CD14-positive monocyte (primary cell): ENCODE measurements around the gene TFAM. TPM values are rescaled to one million over a fixed set of nuclear protein-coding genes. Genes with fewer than 3 reads are reported as not detected.

ENCODE experiments used
- DNase-seq, 3 donors: peaks; one replicate each; pipeline ENCODE4 v3.0.0-alpha.2; 2011 to 2022
- H2AFZ ChIP-seq: 2 replicates; pipeline ENCODE4 v1.6.0; 2012; ENCODE audit warnings: mild to moderate bottlenecking, low read depth, low read length, inconsistent platforms; ENCODE audit not compliant: insufficient read depth, poor library complexity, severe bottlenecking
- H3K27ac ChIP-seq, 2 donors: 1 replicate in 1 of 2; 2 replicates in 1 of 2; pipeline ENCODE4 v1.5.1; 2012 to 2013; ENCODE audit warnings: low read length in 2 of 2, control low read depth in 1 of 2, inconsistent platforms in 1 of 2, low read depth in 1 of 2, mild to moderate bottlenecking in 1 of 2
- H3K27me3 ChIP-seq, 2 donors: one replicate each; pipeline versions ENCODE4 v1.6.0 to v1.6.1; 2011 to 2013; ENCODE audit warnings: low read length in 2 of 2; ENCODE audit not compliant: control insufficient read depth in 2 of 2, insufficient read depth in 2 of 2
- H3K36me3 ChIP-seq, 2 donors: replicated peaks in 1 of 2; 1 replicate in 1 of 2; 2 replicates in 1 of 2; pipeline versions ENCODE4 v1.5.1 to v1.6.1; 2012 to 2013; ENCODE audit warnings: low read length in 2 of 2, control low read depth in 1 of 2, inconsistent platforms in 1 of 2, mild to moderate bottlenecking in 1 of 2; ENCODE audit not compliant: insufficient read depth in 2 of 2, control insufficient read depth in 1 of 2
- H3K4me1 ChIP-seq, 2 donors: 1 replicate in 1 of 2; 2 replicates in 1 of 2; pipeline versions ENCODE4 v1.5.1 to v1.6.1; 2012 to 2013; ENCODE audit warnings: low read length in 2 of 2, control low read depth in 1 of 2, inconsistent platforms in 1 of 2, mild to moderate bottlenecking in 1 of 2, moderate library complexity in 1 of 2; ENCODE audit not compliant: insufficient read depth in 2 of 2, control insufficient read depth in 1 of 2
- H3K4me2 ChIP-seq: replicated peaks from 2 replicates; pipeline ENCODE3; 2012; ENCODE audit warnings: low read length, moderate library complexity, mild to moderate bottlenecking; ENCODE audit not compliant: poor library complexity, severe bottlenecking; ENCODE audit errors: extremely low read depth
- H3K4me3 ChIP-seq, 3 experiments: fragments of 200-600 bp in 1 of 3; sonication (generic) in 1 of 3; replicated peaks in 1 of 3; 1 replicate in 2 of 3; 2 replicates in 1 of 3; pipeline ENCODE4 v1.5.1; 2011 to 2013; ENCODE audit warnings: low read length in 3 of 3, mild to moderate bottlenecking in 3 of 3, control low read depth in 2 of 3, low read depth in 2 of 3, inconsistent platforms in 1 of 3, moderate library complexity in 1 of 3
- H3K79me2 ChIP-seq: 2 replicates; pipeline ENCODE4 v1.6.0; 2012; ENCODE audit warnings: mild to moderate bottlenecking, control low read depth, inconsistent platforms, low read length, moderate library complexity; ENCODE audit not compliant: insufficient read depth
- H3K9ac ChIP-seq: 2 replicates; pipeline ENCODE4 v1.6.0; 2017; ENCODE audit warnings: low read length, mild to moderate bottlenecking; ENCODE audit not compliant: insufficient read depth, poor library complexity, severe bottlenecking
- H3K9me3 ChIP-seq, 2 donors: replicated peaks in 1 of 2; 1 replicate in 1 of 2; 2 replicates in 1 of 2; pipeline versions ENCODE4 v1.5.1 to v1.6.1; 2012 to 2013; ENCODE audit warnings: low read length in 2 of 2, control low read depth in 1 of 2; ENCODE audit not compliant: control insufficient read depth in 1 of 2, insufficient read depth in 1 of 2
- H4K20me1 ChIP-seq: 2 replicates; pipeline ENCODE4 v1.6.0; 2012; ENCODE audit warnings: mild to moderate bottlenecking, low read length, control low read depth, moderate library complexity; ENCODE audit not compliant: insufficient read depth
- H3K27ac Mint-ChIP-seq, 7 donors: one replicate each; pipeline ENCODE4 v1.8.0; 2020; ENCODE audit warnings: mild to moderate bottlenecking in 7 of 7, mixed read lengths in 7 of 7, moderate library complexity in 6 of 7, inconsistent platforms in 2 of 7
- H3K27me3 Mint-ChIP-seq, 3 donors: one replicate each; pipeline ENCODE4 v1.8.0; 2021 to 2022; ENCODE audit warnings: low read depth in 3 of 3, mild to moderate bottlenecking in 3 of 3, mixed read lengths in 3 of 3, moderate library complexity in 3 of 3, inconsistent platforms in 1 of 3
- H3K36me3 Mint-ChIP-seq, 2 donors: one replicate each; pipeline ENCODE4 v1.8.0; 2020; ENCODE audit warnings: mixed read lengths in 2 of 2, inconsistent platforms in 1 of 2, mild to moderate bottlenecking in 1 of 2
- H3K4me1 Mint-ChIP-seq: one replicate; pipeline ENCODE4 v1.8.0; 2020; ENCODE audit warnings: mild to moderate bottlenecking, mixed read lengths
- H3K4me3 Mint-ChIP-seq, 2 donors: one replicate each; pipeline ENCODE4 v1.8.0; 2020; ENCODE audit warnings: mild to moderate bottlenecking in 2 of 2, mixed read lengths in 2 of 2, moderate library complexity in 1 of 2
- H3K9me3 Mint-ChIP-seq, 7 donors: one replicate each; pipeline ENCODE4 v1.8.0; 2020 to 2022; ENCODE audit warnings: mixed read lengths in 7 of 7, mild to moderate bottlenecking in 6 of 7, moderate library complexity in 6 of 7, inconsistent platforms in 2 of 7
- CTCF ChIP-seq: fragments of 200-600 bp; IDR thresholded peaks from one replicate; pipeline ENCODE4 v1.8.0; 2022; ENCODE audit warnings: antibody characterized with exemption, mild to moderate bottlenecking
- WGBS: methylation state at CpG from one replicate; pipeline ENCODE4 v1.1.5; 2013; ENCODE audit warnings: missing lambda C conversion rate; ENCODE audit not compliant: insufficient coverage; 5-methylcytosine and 5-hydroxymethylcytosine counted together
- intact Hi-C, 2 donors: fragments of 100-400 bp; cut with micrococcal nuclease; formaldehyde crosslinking; loops; one replicate each; pipeline versions ENCODE4 v1.15.0 to v1.15.1; 2023
- polyA plus RNA-seq, 3 donors: library from polyadenylated mRNA; depleted of rRNA in 1 of 3; unstranded in 2 of 3; stranded (reverse) in 1 of 3; fragments of 300-500 nt in 2 of 3; fragments of >200 nt in 1 of 3; fragmentation: Illumina TruSeq in 2 of 3; gene quantifications; 1 replicate in 2 of 3; 2 replicates in 1 of 3; pipeline ENCODE4 v1.2.3, GENCODE V29; 2012 to 2021

Gene TFAM
- polyA plus RNA-seq, 3 donors: 5.9 to 34.4 (median 33.8) TPM

- H3K36me3 ChIP-seq: no peaks in the 10 kb centered on the region
- no peaks in the 10 kb centered on the region for H3K27me3 Mint-ChIP-seq
- H3K9ac ChIP-seq: peak overlapping the region; percentile 97
- TF ChIP-seq CTCF: no peak
- intact Hi-C loops: loop anchor here in 1 of 2 donors (10.0 kb wide), 1 partner anchor 71 kb away; the partner anchor contains the start of genes CISD1 and IPMK
- peak overlapping the region in 5 of 7 donors; percentile 90 to 99 (median 95) for H3K27ac Mint-ChIP-seq
- H3K9me3 Mint-ChIP-seq: peaks cover 0 to 4% (median 0%) of the 10 kb centered on the region in 7 donors
- H3K27ac ChIP-seq: peak overlapping the region in 1 of 2 donors; percentile 91
- H3K4me3 Mint-ChIP-seq: peak overlapping the region; percentile 97 to 100
- H3K36me3 Mint-ChIP-seq: peaks cover 26% of the 10 kb centered on the region in 2 donors
- no peaks in the 10 kb centered on the region for H3K27me3 ChIP-seq
- peaks cover 65% of the 10 kb centered on the region for H3K79me2 ChIP-seq
- DNase-seq: no peak
- H3K4me1 Mint-ChIP-seq: peaks cover 74% of the 10 kb centered on the region
- H2AFZ ChIP-seq: no peak overlapping the region
- H3K4me2 ChIP-seq: peak overlapping the region; percentile 92
- peak overlapping the region; percentile 65 to 95 (median 93) for H3K4me3 ChIP-seq
- H3K9me3 ChIP-seq: no peaks in the 10 kb centered on the region
- peaks cover 63% of the 10 kb centered on the region for H4K20me1 ChIP-seq
- peaks cover 46 to 72% of the 10 kb centered on the region in 2 donors for H3K4me1 ChIP-seq
- no CpG with 5 or more reads among the region's 4 CpGs for WGBS
Observed at GRCh38 chr10:58336242-58336641, 49.0 kb upstream of the TFAM start.

GRCh38 chr10:58341422-58341821 is 43.8 kb upstream of the TFAM start:
- Mint-ChIP-seq H3K27me3 (no peaks in the 10 kb centered on the region), H3K27ac (no peak overlapping the region), H3K36me3 (peaks cover 34 to 45% of the 10 kb centered on the region in 2 donors), H3K4me1 (peaks cover 59% of the 10 kb centered on the region), H3K9me3 (no peaks in the 10 kb centered on the region), H3K4me3 (no peak overlapping the region)
- H3K79me2 ChIP-seq: peaks cover 100% of the 10 kb centered on the region
- intact Hi-C loops: no loop called here
- no peak overlapping the region for H2AFZ ChIP-seq
- WGBS: no CpG with 5 or more reads among the region's 4 CpGs
- no peak overlapping the region for H3K9ac ChIP-seq
- H3K4me2 ChIP-seq: no peak overlapping the region
- H3K4me1 ChIP-seq: peaks cover 26 to 51% of the 10 kb centered on the region in 2 donors
- no peak overlapping the region for H3K27ac ChIP-seq
- H3K9me3 ChIP-seq: no peaks in the 10 kb centered on the region
- no peak for DNase-seq
- peaks cover 99% of the 10 kb centered on the region for H4K20me1 ChIP-seq
- H3K27me3 ChIP-seq: no peaks in the 10 kb centered on the region
- TF ChIP-seq CTCF: no peak
- H3K4me3 ChIP-seq: no peak overlapping the region
- H3K36me3 ChIP-seq: peaks cover 7 to 22% of the 10 kb centered on the region in 2 donors
